AG09309 (cell line): Measurements from ENCODE around the gene SH3BP2.
A peak's percentile ranks its signal among the peaks of the same experiment; 100 is the strongest.

Experiments
- DNase-seq: peaks from one replicate; pipeline ENCODE4 v3.0.0-alpha.2; 2010; ENCODE audit warnings: low read depth
- H3K4me3 ChIP-seq: 2 replicates; pipeline ENCODE4 v1.5.1; 2011; ENCODE audit warnings: mild to moderate bottlenecking, low read depth, low read length, moderate library complexity; ENCODE audit not compliant: control insufficient read depth
- TF ChIP-seq, protein P1 (sequence below): IDR thresholded peaks from 2 replicates; pipeline ENCODE4 v1.5.1; 2011; ENCODE audit warnings: mild to moderate bottlenecking, low read depth, low read length, inconsistent platforms; ENCODE audit not compliant: insufficient read depth, control insufficient read depth; ENCODE audit errors: missing control alignments

SH3BP2 gene

GRCh38 chr4:2811830-2812611, 19.1 kb downstream of the SH3BP2 start:
- TF ChIP-seq, protein P1, sequence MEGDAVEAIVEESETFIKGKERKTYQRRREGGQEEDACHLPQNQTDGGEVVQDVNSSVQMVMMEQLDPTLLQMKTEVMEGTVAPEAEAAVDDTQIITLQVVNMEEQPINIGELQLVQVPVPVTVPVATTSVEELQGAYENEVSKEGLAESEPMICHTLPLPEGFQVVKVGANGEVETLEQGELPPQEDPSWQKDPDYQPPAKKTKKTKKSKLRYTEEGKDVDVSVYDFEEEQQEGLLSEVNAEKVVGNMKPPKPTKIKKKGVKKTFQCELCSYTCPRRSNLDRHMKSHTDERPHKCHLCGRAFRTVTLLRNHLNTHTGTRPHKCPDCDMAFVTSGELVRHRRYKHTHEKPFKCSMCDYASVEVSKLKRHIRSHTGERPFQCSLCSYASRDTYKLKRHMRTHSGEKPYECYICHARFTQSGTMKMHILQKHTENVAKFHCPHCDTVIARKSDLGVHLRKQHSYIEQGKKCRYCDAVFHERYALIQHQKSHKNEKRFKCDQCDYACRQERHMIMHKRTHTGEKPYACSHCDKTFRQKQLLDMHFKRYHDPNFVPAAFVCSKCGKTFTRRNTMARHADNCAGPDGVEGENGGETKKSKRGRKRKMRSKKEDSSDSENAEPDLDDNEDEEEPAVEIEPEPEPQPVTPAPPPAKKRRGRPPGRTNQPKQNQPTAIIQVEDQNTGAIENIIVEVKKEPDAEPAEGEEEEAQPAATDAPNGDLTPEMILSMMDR, result no peak
- peak overlapping the region; percentile 1 for H3K4me3 ChIP-seq
- DNase-seq, result no peak

DNA sequence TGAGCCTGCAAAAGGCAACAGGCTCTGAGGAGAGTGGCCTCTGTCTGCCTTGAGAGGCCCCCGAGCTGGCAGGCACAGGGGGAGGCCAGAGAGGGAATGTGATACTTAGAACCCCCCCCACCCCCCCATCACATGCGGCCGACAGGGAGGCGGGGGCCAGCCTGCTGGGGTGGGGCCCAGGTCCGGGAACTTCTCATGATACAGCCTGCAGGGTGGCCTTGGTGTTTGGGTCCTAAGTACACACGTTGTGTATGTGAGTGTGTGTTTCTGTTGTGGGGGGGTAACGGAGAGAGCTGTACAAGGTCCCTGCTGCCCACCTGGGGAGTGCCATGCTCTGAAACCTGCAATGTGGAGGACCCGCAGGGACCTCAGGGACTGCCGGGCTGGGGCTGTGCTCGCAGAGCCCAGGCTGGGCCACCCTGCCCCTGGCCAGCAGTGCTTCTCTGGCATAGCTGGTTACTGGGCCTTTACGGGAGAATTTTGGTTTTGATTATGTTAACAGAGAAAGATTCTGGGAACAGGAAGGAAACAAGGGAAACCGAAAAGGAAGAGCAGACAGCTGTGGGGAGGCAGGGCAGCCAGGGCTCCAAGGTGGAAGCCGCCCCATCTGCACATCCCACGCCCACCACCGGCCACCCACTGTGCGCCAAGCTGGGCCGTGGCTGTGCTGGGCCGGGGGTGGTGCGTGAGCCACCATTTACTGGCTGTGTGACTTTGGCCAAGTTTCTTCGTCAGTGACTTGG, 19.9 kb downstream of the SH3BP2 start:
- no peak for DNase-seq
- TF ChIP-seq, protein P1, result no peak
- peak overlapping the region; percentile 16 for H3K4me3 ChIP-seq

- no peak overlapping the region for H3K4me3 ChIP-seq
- no peak for DNase-seq
- TF ChIP-seq, protein P1, result no peak
These were observed 20.8 kb downstream of the SH3BP2 start for GRCh38 chr4:2813446-2814405.

DNA sequence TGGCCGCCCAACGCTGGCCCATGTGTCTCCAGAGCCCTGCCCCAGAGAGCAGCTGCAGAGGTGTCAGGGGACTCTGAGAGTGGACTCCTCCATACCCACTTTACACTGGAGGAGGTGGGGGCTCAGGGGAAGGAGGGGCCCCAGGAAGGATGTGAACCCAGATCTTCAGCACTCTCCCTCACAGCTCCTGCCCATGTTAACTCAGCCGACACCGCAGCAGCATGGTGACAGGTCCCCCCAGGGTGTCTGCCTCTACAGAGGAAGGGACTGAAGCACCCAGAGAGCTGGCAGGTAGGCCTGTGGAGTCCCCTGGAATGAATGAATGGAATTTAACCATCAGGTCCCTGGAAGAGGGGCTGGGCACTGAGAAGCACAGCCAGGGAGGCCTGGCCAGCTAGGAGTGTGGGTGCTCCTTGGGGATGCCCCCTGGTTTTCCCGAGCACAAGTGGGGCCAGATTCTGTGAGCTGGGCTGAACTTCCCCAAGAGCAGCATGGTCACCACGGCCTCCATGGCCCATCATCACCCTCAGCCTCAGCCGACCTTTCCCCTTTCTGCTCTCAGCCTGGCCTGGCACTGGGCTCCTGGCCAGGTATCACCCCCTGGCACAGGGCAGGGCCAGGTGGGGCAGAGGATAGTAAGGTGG, 21.9 kb downstream of the SH3BP2 start:
- DNase-seq, result no peak
- H3K4me3 ChIP-seq, result no peak overlapping the region

DNA sequence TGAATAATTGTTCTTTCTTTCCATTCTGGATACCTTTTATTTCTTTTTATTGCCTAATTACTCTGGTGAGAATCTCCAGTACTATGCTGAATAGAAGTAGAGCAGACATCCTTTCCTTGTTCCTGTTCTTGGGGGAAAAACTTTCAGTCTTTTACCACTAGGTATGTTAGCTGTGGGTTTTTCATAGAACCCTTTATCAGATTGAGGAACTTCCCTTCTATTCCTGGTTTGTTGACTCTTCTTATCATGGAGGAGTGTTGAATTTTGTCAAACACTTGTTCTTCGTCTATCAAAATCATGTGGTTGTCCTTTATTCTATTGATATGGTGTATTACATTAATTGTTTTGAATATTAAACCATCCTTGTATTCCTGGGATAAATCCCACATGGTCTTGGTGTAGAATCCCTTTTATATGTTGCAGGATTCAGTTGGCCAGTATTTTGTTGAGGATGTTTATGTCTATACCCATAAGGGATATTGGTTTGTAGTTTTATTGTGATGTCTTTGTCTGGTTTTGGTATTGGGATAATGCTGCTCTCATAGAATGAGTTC, 23.6 kb downstream of the SH3BP2 start:
- no peak for DNase-seq
- TF ChIP-seq, protein P1, result no peak
- no peak overlapping the region for H3K4me3 ChIP-seq

More for the DNA sequence above, 21.9 kb downstream of the SH3BP2 start:
- TF ChIP-seq, protein P1, result no peak
